Activated CD8-positive, alpha-beta memory T cell treated with anti-CD3 and anti-CD28 coated beads, Interleukin-2, amount 10 ng/mL, durations not matched to agents 7 days and 5 days (primary cell): ENCODE measurements around the gene LRRC36. TPM values are rescaled to one million over a fixed set of nuclear protein-coding genes. Genes with fewer than 3 reads are reported as not detected.
"Not testable (repeated sequence)": the region's sequence is repeated elsewhere in the genome, so short reads cannot be mapped to it uniquely, and the experiment has no call there.

Experiments
- ATAC-seq: fragments of 150-1000 bp; cut with Tn5 transposase; one replicate; pipeline ENCODE4 v1.10.0; 2021; ENCODE audit warnings: moderate library complexity
- CTCF ChIA-PET: fragments of 350-600 bp; sonication (Branson Sonifier 250); formaldehyde crosslinking; loops from one replicate; lab custom pipeline; 2021; ENCODE audit warnings: antibody characterized with exemption; lab: Charles Lee
- DNase-seq: peaks from one replicate; pipeline ENCODE4 v3.0.0-alpha.2; 2020
- H3K27ac Mint-ChIP-seq: one replicate; pipeline ENCODE4 v1.8.0; 2021; ENCODE audit warnings: mild to moderate bottlenecking, mixed read lengths
- H3K27me3 Mint-ChIP-seq: one replicate; pipeline ENCODE4 v1.8.0; 2021; ENCODE audit warnings: mixed read lengths
- H3K36me3 Mint-ChIP-seq: one replicate; pipeline ENCODE4 v1.8.0; 2021; ENCODE audit warnings: mild to moderate bottlenecking, mixed read lengths
- H3K4me1 Mint-ChIP-seq: one replicate; pipeline ENCODE4 v1.8.0; 2021; ENCODE audit warnings: mixed read lengths
- H3K4me3 Mint-ChIP-seq: one replicate; pipeline ENCODE4 v1.8.0; 2021; ENCODE audit warnings: mild to moderate bottlenecking, moderate library complexity, mixed read lengths
- H3K9me3 Mint-ChIP-seq: one replicate; pipeline ENCODE4 v1.8.0; 2022; ENCODE audit warnings: low read depth, mixed read lengths
- total RNA-seq, 2 experiments: library from RNA; stranded (reverse); gene quantifications; one replicate each; pipeline ENCODE4 v1.2.3, GENCODE V29; 2021

The LRRC36 gene
- total RNA-seq, 2 experiments from 2014 or later, result 0.45 to 1.0 TPM

DNA sequence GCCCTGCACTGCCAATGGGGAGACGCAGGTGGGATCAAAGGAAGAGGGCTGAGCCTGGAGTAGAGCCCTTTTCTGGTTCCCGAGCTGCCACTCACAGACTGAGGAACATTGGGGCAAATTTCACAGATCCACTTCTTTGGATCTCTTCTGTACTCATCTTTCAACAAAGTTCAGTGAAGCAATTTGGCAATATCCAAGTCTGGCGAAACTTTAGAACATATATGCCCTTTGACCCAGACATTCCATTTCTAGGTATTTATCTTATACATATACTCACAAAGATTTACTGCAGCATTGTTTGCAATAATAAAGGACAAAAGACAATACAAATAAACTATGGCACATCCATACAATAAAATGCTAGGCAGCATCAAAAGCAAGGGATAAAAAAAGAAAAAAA, 84.7 kb downstream of the LRRC36 start:
- H3K27ac Mint-ChIP-seq, result no peak overlapping the region
- CTCF ChIA-PET, result interaction anchor here (1.4 to 1.6 kb wide), 2 partner anchors 12 to 103 kb away, joined by 3 to 6 read pairs; no protein-coding TSS in a partner anchor
- H3K36me3 Mint-ChIP-seq, result no peaks in the 10 kb centered on the region

DNA sequence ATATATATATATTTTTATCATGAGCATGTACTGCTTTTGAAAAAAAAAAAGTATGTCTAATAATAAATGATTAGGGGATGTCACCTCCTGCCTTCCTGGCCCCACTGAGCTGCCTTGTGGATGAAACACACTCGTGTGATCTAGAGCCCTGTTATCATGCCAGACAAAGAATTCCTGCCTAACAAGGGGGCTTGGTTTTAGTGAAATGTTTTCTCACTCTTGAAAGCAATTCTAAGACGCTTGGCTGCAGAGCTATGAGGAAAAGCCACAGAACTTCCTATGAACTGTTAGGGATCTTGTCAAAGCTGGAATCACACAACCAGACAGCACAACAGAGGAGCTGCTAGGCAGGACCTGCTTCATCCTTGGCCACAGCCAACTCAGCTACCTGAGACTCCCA, 85.7 kb downstream of the LRRC36 start:
- ATAC-seq, result no peak
- Mint-ChIP-seq H3K4me1 (peaks cover 14% of the 10 kb centered on the region), H3K9me3 (no peaks in the 10 kb centered on the region), H3K27ac (no peak overlapping the region), H3K27me3 (peaks cover 23% of the 10 kb centered on the region), H3K36me3 (no peaks in the 10 kb centered on the region), H3K4me3 (no peak overlapping the region)
- DNase-seq, result no peak
- CTCF ChIA-PET, result interaction anchor here (0.7 to 1.9 kb wide), 6 partner anchors 13 to 162 kb away, joined by 3 to 7 read pairs (median 4); no protein-coding TSS in a partner anchor

More for the DNA sequence above, 84.7 kb downstream of the LRRC36 start:
- H3K27me3 Mint-ChIP-seq, result peaks cover 15% of the 10 kb centered on the region
- no peak for ATAC-seq
- no peak overlapping the region for H3K4me3 Mint-ChIP-seq
- H3K4me1 Mint-ChIP-seq, result peaks cover 9% of the 10 kb centered on the region
- no peak for DNase-seq
- H3K9me3 Mint-ChIP-seq, result no peaks in the 10 kb centered on the region

DNA sequence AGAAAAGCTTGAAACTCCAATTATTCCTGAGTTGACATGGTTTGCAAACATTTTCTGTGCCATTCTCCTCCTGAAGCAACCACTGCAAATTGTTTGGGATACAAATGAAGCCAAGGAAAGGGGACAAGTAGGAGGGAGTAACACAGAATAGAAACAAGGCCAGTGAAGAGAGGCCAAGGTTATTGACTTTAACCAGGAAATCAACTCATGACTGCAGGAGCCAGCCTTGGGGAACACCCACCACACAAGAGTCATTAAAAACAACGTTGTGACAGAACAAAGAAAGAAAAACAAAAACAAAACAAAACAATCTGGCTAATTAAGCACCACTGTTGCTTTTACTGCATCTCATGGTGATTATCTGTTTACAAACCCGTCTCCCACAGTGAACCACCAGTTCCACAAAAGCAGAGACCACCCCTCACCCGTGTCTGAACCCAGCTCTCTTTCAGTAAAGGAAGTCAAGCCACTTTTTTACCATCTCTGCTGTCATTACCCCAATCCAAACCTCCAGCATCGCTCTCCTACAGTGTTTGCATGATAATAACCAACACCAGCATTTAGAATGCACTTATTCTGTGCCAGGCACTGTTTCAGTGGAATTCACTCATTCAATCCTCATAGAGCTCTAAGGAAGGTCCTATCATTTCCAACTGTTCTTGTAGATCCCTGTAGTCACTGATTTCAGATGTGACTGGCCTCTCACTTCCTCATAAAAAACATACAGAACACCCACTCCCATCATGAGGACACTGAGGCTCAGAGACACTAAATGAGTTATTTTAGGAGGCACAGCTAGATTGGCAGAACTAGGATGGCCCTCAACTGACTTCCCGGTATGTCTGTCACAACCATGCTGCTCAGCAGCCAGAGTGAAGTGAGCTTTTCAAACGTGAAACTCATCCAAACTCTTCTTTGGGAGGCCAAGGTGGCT, 87.6 kb downstream of the LRRC36 start:
- Mint-ChIP-seq H3K27me3 (peaks cover 31% of the 10 kb centered on the region), H3K4me1 (peaks cover 14% of the 10 kb centered on the region), H3K36me3 (no peaks in the 10 kb centered on the region), H3K9me3 (no peaks in the 10 kb centered on the region), H3K27ac (no peak overlapping the region), H3K4me3 (no peak overlapping the region)
- CTCF ChIA-PET, result interaction anchor here (1.0 to 2.2 kb wide), 9 partner anchors 12 to 259 kb away, joined by 3 to 7 read pairs (median 4); partner anchors contain the start of gene SLC9A5
- DNase-seq (no peak), ATAC-seq (no peak)

DNA sequence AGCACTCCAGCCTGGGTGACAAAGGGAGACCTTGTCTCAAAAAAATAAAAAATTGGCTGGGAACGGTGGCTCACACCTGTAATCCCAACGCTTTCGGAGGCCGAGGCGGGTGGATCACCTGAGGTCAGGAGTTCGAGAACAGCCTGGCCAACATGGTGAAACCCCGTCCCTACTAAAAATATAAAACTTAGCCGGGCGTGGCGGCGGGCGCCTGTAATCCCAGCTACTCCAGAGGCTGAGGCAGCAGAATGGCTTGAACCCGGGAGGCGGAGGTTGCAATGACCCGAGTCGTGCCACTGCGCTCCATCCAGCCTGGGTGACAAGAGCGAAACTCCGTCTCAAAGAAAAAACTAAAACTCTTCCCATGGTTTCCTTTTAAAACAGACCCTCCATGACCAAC, 88.8 kb downstream of the LRRC36 start:
- not testable (repeated sequence) for H3K9me3 Mint-ChIP-seq, DNase-seq, H3K36me3 Mint-ChIP-seq, ATAC-seq, H3K27ac Mint-ChIP-seq
- Mint-ChIP-seq H3K4me3 (peak overlapping the region; percentile 50), H3K27me3 (peaks cover 36% of the 10 kb centered on the region), H3K4me1 (peaks cover 14% of the 10 kb centered on the region)
- CTCF ChIA-PET, result interaction anchor here (1.0 to 2.2 kb wide), 4 partner anchors 11 to 167 kb away, joined by 3 to 5 read pairs (median 4); partner anchors contain the start of gene SLC9A5

DNA sequence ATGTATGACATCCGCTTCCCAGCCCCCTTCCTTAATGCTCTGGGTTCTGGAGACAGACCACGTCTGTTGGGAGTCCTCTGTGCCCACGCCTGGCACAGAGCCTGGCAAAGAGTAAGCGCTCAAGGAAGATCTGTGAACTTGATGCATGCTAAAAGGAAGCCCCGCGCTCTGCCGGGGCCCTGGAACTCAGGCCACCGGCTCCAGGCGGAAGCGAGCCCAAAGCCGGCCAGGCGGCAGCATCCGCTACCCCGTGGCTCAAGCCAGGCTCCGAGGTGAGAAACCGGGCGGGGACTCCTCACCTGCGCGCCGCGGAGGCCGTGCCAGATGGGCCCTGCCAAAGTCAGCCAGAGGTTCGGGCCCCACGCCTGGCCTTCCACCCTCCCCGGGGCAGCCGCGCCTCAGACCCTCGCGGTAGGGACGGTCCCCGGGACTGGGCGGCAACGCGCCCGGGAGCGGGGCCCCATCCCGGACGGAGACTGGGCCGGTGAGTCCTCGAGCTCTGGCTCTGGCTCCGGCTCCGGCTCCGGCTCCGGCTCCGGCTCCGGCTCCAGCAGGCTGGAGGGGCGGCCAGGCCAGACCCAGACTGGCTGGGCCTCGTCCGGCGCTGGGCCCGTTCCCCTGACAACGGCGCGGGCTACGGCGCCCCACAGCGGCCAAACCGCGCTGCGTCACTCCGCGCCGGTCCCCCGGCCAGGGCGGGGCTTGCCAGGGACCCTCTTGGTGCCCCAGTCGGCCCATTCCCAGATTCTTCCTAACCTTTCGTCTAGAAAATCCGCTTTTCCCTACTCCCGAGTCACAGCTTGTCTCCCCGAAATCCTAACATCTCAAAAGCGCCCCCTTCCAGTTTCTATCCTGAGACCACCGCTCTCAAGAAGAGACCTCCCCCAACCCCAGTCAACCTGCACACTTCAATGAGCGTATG, 89.5 kb downstream of the LRRC36 start, which contains the start of gene ZDHHC1:
Gene ZDHHC1, minus strand, starts transcription at position 606 of the 922 bp plus-strand sequence. CDS start 8,702 bp downstream, outside the sequence.
- peaks cover 36% of the 10 kb centered on the region for H3K27me3 Mint-ChIP-seq
- no peaks in the 10 kb centered on the region for H3K9me3 Mint-ChIP-seq
- H3K4me3 Mint-ChIP-seq, result peak within 1 kb of the TSS; percentile 57
- no peak within 1 kb of the TSS for H3K27ac Mint-ChIP-seq
- DNase-seq, result peak; percentile 60
- H3K36me3 Mint-ChIP-seq, result no peaks in the 10 kb centered on the region
- ATAC-seq, result peak; percentile 91
- peaks cover 14% of the 10 kb centered on the region for H3K4me1 Mint-ChIP-seq
- CTCF ChIA-PET, result interaction anchor here (0.6 to 2.7 kb wide), 14 partner anchors 10 to 156 kb away, joined by 3 to 18 read pairs (median 4); partner anchors contain the start of gene TPPP3

DNA sequence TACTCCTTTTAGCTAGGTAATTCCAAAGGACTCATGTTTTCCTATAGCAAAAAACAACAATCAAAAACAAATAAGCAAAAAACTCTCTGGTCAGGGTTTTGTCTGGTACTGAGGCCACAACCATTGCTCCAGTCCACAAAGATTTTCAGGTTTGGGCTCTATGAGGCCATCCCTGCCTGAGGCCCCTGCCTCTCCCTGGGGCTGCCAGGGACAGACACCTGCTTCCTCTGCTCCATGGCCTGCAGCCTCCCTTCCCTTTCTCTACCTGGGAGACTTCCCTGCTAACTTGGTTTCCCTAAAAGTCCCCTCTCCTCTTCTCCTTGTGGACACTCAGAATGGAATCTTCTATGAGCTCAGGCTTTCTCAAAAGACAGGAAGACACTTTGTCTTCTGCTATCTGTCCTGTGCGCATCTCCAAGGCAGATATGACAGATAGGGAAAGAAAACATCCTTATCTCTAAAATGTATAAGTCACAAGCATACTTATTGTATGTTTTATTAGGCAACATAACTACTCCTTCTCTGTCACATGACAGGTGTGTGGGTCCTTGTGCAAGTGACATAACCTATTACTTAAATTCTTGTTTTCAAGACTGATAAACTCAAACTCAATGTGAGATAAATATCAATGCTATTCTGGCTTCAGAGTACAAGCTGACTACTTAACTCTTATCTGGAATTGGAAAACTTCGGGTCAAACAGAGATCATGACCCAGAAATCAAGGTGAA, 90.9 kb downstream of the LRRC36 start:
- Mint-ChIP-seq H3K27ac (no peak overlapping the region), H3K4me1 (peaks cover 14% of the 10 kb centered on the region), H3K36me3 (no peaks in the 10 kb centered on the region), H3K4me3 (peak overlapping the region; percentile 5), H3K27me3 (peaks cover 35% of the 10 kb centered on the region), H3K9me3 (no peaks in the 10 kb centered on the region)
- ATAC-seq (no peak), DNase-seq (no peak)
- CTCF ChIA-PET, result interaction anchor here (1.0 to 2.7 kb wide), 8 partner anchors 9 to 157 kb away, joined by 3 to 18 read pairs (median 5); partner anchors contain the start of gene TPPP3

DNA sequence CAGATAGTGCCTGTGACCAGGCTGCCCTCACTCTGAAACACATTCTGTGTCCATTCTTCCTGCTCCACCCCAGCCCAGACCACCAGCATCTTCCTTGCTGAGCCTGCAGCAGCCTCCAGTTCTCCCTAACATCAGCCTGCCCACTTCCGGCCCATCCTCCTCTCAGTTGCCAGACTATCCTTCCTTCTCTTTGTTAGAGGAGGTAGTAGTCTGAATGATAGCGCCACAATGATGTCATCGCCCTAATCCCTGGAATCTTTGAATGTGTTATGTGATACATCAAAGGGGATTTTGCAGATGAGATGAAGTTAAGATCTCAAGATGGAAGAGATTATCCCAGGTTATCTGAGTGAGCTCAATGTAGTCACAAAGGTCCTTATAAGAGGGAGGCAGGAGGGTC, 92.9 kb downstream of the LRRC36 start:
- H3K4me1 Mint-ChIP-seq, result peaks cover 9% of the 10 kb centered on the region
- no peaks in the 10 kb centered on the region for H3K36me3 Mint-ChIP-seq
- CTCF ChIA-PET, result interaction anchor here (0.7 kb wide), 1 partner anchor 9 kb away, joined by 3 read pairs; no protein-coding TSS in a partner anchor
- H3K4me3 Mint-ChIP-seq, result no peak overlapping the region
- DNase-seq (no peak), ATAC-seq (no peak)
- H3K9me3 Mint-ChIP-seq, result no peaks in the 10 kb centered on the region
- H3K27ac Mint-ChIP-seq, result no peak overlapping the region
- peaks cover 47% of the 10 kb centered on the region for H3K27me3 Mint-ChIP-seq

DNA sequence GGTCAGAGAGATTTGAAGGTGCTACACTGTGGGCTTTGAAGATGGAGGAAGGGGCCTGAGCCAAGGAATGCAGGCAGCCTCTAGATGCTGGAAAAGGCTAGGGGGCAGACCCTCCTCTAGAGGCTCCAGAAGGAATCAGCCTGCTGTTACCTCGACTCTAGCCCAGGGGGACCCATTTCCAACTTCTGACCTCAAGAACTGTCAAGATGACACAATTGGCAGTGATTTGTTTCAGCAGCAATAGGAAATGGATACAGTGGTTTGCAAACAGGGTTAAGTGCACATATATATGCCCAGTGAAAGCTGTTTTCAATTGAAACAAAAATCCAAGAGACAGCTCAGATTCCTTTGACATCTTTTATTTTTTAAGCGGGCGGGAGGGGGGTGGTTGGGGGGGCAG, 93.3 kb downstream of the LRRC36 start:
- no peaks in the 10 kb centered on the region for H3K36me3 Mint-ChIP-seq
- H3K9me3 Mint-ChIP-seq, result no peaks in the 10 kb centered on the region
- DNase-seq, result no peak
- H3K4me1 Mint-ChIP-seq, result peaks cover 9% of the 10 kb centered on the region
- ATAC-seq, result no peak
- no peak overlapping the region for H3K27ac Mint-ChIP-seq
- H3K27me3 Mint-ChIP-seq, result peaks cover 48% of the 10 kb centered on the region
- H3K4me3 Mint-ChIP-seq, result no peak overlapping the region
- CTCF ChIA-PET, result interaction anchor here (0.7 kb wide), 1 partner anchor 8 kb away, joined by 3 read pairs; no protein-coding TSS in a partner anchor

DNA sequence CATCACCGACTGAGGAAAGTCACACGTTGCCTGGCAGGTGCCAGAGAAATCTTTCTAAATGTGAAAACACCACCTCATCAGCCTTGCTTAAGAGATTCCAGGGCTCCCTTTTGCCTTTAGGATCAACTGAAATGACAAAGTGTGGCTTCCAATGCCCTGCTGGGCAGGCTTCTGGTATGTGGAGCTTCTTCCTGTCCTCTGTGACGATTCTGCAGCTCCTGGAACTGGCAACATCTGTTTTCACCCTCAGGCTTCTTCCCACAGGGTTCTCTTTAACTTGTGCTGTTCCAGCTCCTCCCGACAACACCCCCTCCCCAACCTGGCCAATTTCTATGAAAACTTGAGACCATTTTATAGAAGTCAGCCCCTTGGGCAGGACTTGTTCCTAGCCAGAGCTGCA, 94.4 kb downstream of the LRRC36 start:
- ATAC-seq (no peak), DNase-seq (no peak)
- Mint-ChIP-seq H3K4me1 (peaks cover 5% of the 10 kb centered on the region), H3K36me3 (no peaks in the 10 kb centered on the region), H3K4me3 (no peak overlapping the region), H3K9me3 (no peaks in the 10 kb centered on the region), H3K27ac (no peak overlapping the region), H3K27me3 (peaks cover 52% of the 10 kb centered on the region)
- CTCF ChIA-PET, result interaction anchor here (0.6 to 1.4 kb wide), 3 partner anchors 11 to 129 kb away, joined by 3 read pairs; no protein-coding TSS in a partner anchor

DNA sequence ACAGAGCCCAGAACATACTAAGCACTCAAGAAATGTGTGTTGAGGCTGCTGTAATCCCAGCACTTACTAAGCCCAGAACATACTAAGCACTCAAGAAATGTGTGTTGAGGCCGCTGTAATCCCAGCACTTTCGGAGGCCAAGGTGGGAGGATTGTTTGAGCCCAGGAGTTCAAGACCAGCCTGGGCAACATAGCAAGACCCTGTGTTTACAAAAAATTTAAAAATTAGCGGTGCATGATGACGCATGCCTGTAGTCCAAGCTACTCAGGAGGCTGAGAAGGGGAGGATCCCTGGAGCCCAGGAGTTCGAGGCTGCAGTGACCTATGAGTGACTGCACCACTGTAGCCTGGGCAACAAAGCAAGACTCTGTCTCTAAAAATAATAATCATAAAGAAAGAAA, 96.4 kb downstream of the LRRC36 start:
- CTCF ChIA-PET, result interaction anchor here (0.5 to 6.6 kb wide), 3 partner anchors 23 to 164 kb away, joined by 3 to 139 read pairs (median 3); no protein-coding TSS in a partner anchor
- DNase-seq (no peak), ATAC-seq (no peak)
- Mint-ChIP-seq H3K27ac (no peak overlapping the region), H3K9me3 (no peaks in the 10 kb centered on the region), H3K4me1 (no peaks in the 10 kb centered on the region), H3K27me3 (peaks cover 51% of the 10 kb centered on the region), H3K36me3 (no peaks in the 10 kb centered on the region), H3K4me3 (no peak overlapping the region)

DNA sequence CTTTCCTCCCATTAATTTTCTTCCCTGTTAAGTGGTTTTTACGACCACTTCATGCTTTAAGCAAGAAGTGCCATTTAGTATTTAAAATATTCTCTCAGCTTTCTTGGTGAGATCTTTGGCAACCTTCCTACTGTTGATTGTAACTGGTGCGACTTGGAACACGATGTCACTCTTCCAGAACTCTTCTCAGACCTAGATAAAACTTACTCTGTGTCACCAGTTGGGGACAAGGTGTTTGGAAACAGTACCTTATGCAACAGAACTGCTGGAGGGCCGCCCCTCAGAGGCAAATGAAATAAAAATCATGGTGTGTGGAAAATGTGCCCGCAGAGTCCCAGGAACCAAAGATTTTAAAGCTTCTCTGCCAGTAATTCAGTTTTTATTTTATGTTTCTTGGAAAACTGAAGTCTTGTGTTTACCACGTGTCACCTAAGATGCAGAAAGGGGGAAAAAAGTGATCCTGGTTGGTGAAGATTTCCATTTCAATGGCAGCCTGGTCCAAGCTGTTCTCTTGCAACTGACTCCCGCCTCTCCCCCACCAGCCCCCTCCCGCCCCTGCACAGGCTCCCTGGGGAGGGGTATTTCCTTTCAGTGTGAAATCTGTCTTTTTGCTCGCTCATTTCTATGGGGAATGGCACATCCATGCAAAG, 97.1 kb downstream of the LRRC36 start:
- Mint-ChIP-seq H3K4me1 (no peaks in the 10 kb centered on the region), H3K27ac (no peak overlapping the region), H3K9me3 (no peaks in the 10 kb centered on the region), H3K4me3 (no peak overlapping the region), H3K27me3 (peaks cover 54% of the 10 kb centered on the region), H3K36me3 (no peaks in the 10 kb centered on the region)
- DNase-seq (no peak), ATAC-seq (no peak)
- CTCF ChIA-PET, result interaction anchor here (0.5 to 6.6 kb wide), 4 partner anchors 11 to 165 kb away, joined by 3 to 139 read pairs (median 38); no protein-coding TSS in a partner anchor
